ENCODE data around the gene TNFRSF1A. TPM values are rescaled to one million over a fixed set of nuclear protein-coding genes. Genes with fewer than 3 reads are reported as not detected.

The TNFRSF1A gene
- polyA plus RNA-seq, 1 donor (not counting 4 experiments of a cell fraction or from before 2014, with no cell fraction given) = 101 TPM

- H3K36me3 ChIP-seq (ENCODE audit: control insufficient read depth in 2 of 2, extremely low read depth in 1 of 2, insufficient read depth in 2 of 2, low read length in 2 of 2) = peaks cover 11 to 25% of the 10 kb centered on the region in 2 experiments
- no peak for DNase-seq (ENCODE audit: low read depth, low spot score)
- H3K27ac ChIP-seq (ENCODE audit: control insufficient read depth, insufficient read depth, low read length) = no peak overlapping the region
- H3K79me2 ChIP-seq (ENCODE audit: control insufficient read depth, insufficient read depth, low read length) = peaks cover 38% of the 10 kb centered on the region
- no peaks in the 10 kb centered on the region for H4K20me1 ChIP-seq (ENCODE audit: control insufficient read depth, extremely low read depth, insufficient read depth, low read length)
- peaks cover 48% of the 10 kb centered on the region for H3K4me1 ChIP-seq (ENCODE audit: control insufficient read depth, extremely low read depth, insufficient read depth, low read length)
- no peak for FAIRE-seq
- no peak overlapping the region for H2AFZ ChIP-seq (ENCODE audit: control insufficient read depth, low read length)
- H3K4me2 ChIP-seq (ENCODE audit: control insufficient read depth, extremely low read depth, insufficient read depth, low read depth, low read length) = peak overlapping the region; percentile 96
- dilution Hi-C loops (cut with MboI; ENCODE audit: extremely low pct_ligation_motif_present, low sequenced_read_pairs) = no loop called here
- H3K9me3 ChIP-seq (ENCODE audit: control insufficient read depth, low read depth, low read length) = no peaks in the 10 kb centered on the region
- no peaks in the 10 kb centered on the region for H3K27me3 ChIP-seq (ENCODE audit: control insufficient read depth, extremely low read depth, insufficient read depth, low read length)
- H3K9ac ChIP-seq (ENCODE audit: control insufficient read depth, extremely low read depth, insufficient read depth, low read length) = no peak overlapping the region
- H3K9me1 ChIP-seq (ENCODE audit: control insufficient read depth, extremely low read depth, insufficient read depth, low read length) = peaks cover 5% of the 10 kb centered on the region
- TF ChIP-seq CTCF (optimal IDR thresholded peaks at IDR 0.05 in 1 of 3, IDR thresholded peaks at IDR 0.05 in 1 of 3, conservative IDR thresholded peaks at IDR 0.05 in 1 of 3; ENCODE audit: extremely low read depth in 1 of 3, insufficient read depth in 2 of 3, low read length in 3 of 3) = no peak
- TF ChIP-seq EZH2 (IDR thresholded peaks at IDR 0.05; ENCODE audit: low read length) = no peak
- no peak overlapping the region for H3K4me3 ChIP-seq (ENCODE audit: control insufficient read depth in 2 of 3, extremely low read depth in 1 of 3, insufficient read depth in 2 of 3, low read depth in 1 of 3, low read length in 3 of 3)
Observed at GRCh38 chr12:6382982-6383381, 41.1 kb upstream of the TNFRSF1A start.

GRCh38 chr12:6382371-6382770 lies 40.5 kb upstream of the TNFRSF1A start:
- H2AFZ ChIP-seq (ENCODE audit: control insufficient read depth, low read length) = no peak overlapping the region
- H3K4me2 ChIP-seq (ENCODE audit: control insufficient read depth, extremely low read depth, insufficient read depth, low read depth, low read length) = no peak overlapping the region

More at GRCh38 chr12:6382371-6382770, 40.5 kb upstream of the TNFRSF1A start:
- TF ChIP-seq EZH2 (IDR thresholded peaks at IDR 0.05; ENCODE audit: low read length) (no peak), CTCF (optimal IDR thresholded peaks at IDR 0.05 in 1 of 3, IDR thresholded peaks at IDR 0.05 in 1 of 3, conservative IDR thresholded peaks at IDR 0.05 in 1 of 3; ENCODE audit: extremely low read depth in 1 of 3, insufficient read depth in 2 of 3, low read length in 3 of 3) (no peak)
- Histone ChIP-seq H3K9me1 (ENCODE audit: control insufficient read depth, extremely low read depth, insufficient read depth, low read length) (peaks cover 5% of the 10 kb centered on the region), H3K36me3 (ENCODE audit: control insufficient read depth in 2 of 2, extremely low read depth in 1 of 2, insufficient read depth in 2 of 2, low read length in 2 of 2) (peaks cover 5 to 19% of the 10 kb centered on the region in 2 experiments), H3K9ac (ENCODE audit: control insufficient read depth, extremely low read depth, insufficient read depth, low read length) (no peak overlapping the region), H3K79me2 (ENCODE audit: control insufficient read depth, insufficient read depth, low read length) (peaks cover 33% of the 10 kb centered on the region), H3K9me3 (ENCODE audit: control insufficient read depth, low read depth, low read length) (no peaks in the 10 kb centered on the region), H4K20me1 (ENCODE audit: control insufficient read depth, extremely low read depth, insufficient read depth, low read length) (no peaks in the 10 kb centered on the region), H3K27me3 (ENCODE audit: control insufficient read depth, extremely low read depth, insufficient read depth, low read length) (no peaks in the 10 kb centered on the region), H3K4me3 (ENCODE audit: control insufficient read depth in 2 of 3, extremely low read depth in 1 of 3, insufficient read depth in 2 of 3, low read depth in 1 of 3, low read length in 3 of 3) (no peak overlapping the region), H3K4me1 (ENCODE audit: control insufficient read depth, extremely low read depth, insufficient read depth, low read length) (peaks cover 50% of the 10 kb centered on the region), H3K27ac (ENCODE audit: control insufficient read depth, insufficient read depth, low read length) (no peak overlapping the region)
- dilution Hi-C loops (cut with MboI; ENCODE audit: extremely low pct_ligation_motif_present, low sequenced_read_pairs) = no loop called here
- DNase-seq (ENCODE audit: low read depth, low spot score) (no peak), FAIRE-seq (no peak)

Measured in keratinocyte (primary cell).